Ectodermal cell (in vitro differentiated cells): ENCODE measurements around the gene AP1B1.
"Not testable (repeated sequence)": the region's sequence is repeated elsewhere in the genome, so short reads cannot be mapped to it uniquely, and the experiment has no call there.

ENCODE experiments used
- H3K27ac ChIP-seq: 2 replicates; pipeline ENCODE4 v1.7.0; 2013; ENCODE audit warnings: mild to moderate bottlenecking, low read depth, low read length; ENCODE audit not compliant: insufficient read depth, poor library complexity, severe bottlenecking
- H3K27me3 ChIP-seq: 2 replicates; pipeline ENCODE4 v1.7.0; 2013; ENCODE audit warnings: mild to moderate bottlenecking, low read length; ENCODE audit not compliant: insufficient read depth, control insufficient read depth, poor library complexity, severe bottlenecking
- H3K36me3 ChIP-seq: one replicate; pipeline ENCODE4 v1.7.0; 2013; ENCODE audit warnings: low read length; ENCODE audit not compliant: control insufficient read depth, insufficient read depth
- H3K4me1 ChIP-seq: one replicate; pipeline ENCODE4 v1.7.0; 2013; ENCODE audit warnings: low read length; ENCODE audit not compliant: control insufficient read depth, insufficient read depth
- H3K4me3 ChIP-seq: 2 replicates; pipeline ENCODE4 v1.7.0; 2013; ENCODE audit warnings: low read depth, low read length, control low read depth; ENCODE audit not compliant: insufficient read depth
- H3K9me3 ChIP-seq: 2 replicates; pipeline ENCODE4 v1.7.0; 2013; ENCODE audit warnings: mild to moderate bottlenecking, low read length, moderate library complexity; ENCODE audit not compliant: control insufficient read depth
- WGBS, 2 experiments: methylation state at CpG; one replicate each; pipeline ENCODE4 v1.1.7; 2013; ENCODE audit warnings: missing lambda C conversion rate in 2 of 2; 5-methylcytosine and 5-hydroxymethylcytosine counted together

AP1B1 gene

DNA sequence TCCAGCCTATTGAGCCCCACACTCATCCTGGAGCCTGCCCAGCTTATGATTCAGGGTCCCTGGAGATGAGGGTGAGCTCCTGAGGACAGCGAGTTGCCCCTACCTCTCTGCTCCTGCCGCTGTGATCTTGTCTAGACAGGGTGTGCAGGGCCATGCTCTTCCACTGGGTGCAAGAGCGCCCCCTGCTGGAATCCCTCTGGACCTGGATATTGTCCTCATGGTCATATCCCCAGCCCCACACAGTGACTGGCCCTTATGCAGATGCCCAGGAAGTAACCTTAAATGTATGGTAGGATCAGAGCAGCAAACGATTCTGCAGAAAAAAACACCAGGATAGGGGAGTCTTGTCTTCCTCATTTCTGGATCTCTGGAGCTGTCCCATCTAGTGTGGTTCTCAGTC lies 24.4 kb upstream of the AP1B1 start:
- not testable (repeated sequence) for H3K27me3 ChIP-seq, H3K27ac ChIP-seq, H3K9me3 ChIP-seq, H3K4me3 ChIP-seq, H3K4me1 ChIP-seq, H3K36me3 ChIP-seq
- 57 to 62% methylated on average over 4 of the region's 4 CpGs for WGBS, 2 experiments

DNA sequence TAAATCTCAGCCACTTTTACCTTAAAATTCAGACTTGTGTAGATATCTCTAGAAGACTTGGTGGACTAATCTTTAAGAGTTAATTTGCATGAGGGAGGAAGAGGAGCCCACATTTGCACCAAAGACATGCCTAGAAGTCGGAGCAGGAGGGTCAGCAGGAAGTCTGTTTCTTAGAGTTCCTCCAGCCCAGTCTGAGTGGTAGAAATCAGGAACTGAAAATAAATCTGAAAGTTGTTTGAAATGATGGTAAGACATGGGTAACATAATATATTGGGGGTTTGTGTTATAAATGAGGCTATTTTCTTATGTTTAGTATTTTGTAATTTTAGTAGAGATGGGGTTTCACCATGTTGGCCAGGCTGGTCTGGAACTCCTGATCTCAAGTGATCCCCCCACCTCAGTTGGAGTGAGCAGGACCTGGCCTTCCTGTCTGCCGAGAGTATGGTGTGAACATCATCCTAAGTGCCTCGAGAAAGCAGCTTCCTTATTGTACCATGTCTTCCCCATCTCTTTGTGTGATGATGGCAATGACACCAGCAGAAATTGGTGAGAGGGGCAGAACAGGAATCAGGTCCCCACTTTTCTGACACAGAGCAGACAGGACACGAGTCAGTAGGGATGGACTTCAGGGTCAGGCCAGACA lies 23.3 kb upstream of the AP1B1 start:
- not testable (repeated sequence) for H3K36me3 ChIP-seq, H3K27me3 ChIP-seq, H3K4me1 ChIP-seq, H3K4me3 ChIP-seq, H3K27ac ChIP-seq, H3K9me3 ChIP-seq
- WGBS, 2 experiments: 83% methylated on average over 4 of the region's 4 CpGs

- H3K36me3 ChIP-seq: no peaks in the 10 kb centered on the region
- no peaks in the 10 kb centered on the region for H3K27me3 ChIP-seq
- H3K9me3 ChIP-seq: no peaks in the 10 kb centered on the region
- no peak overlapping the region for H3K27ac ChIP-seq
- no peak overlapping the region for H3K4me3 ChIP-seq
- 83 to 87% methylated on average over 6 of the region's 6 CpGs for WGBS, 2 experiments
- H3K4me1 ChIP-seq: no peaks in the 10 kb centered on the region
These were observed 20.6 kb upstream of the AP1B1 start for GRCh38 chr22:29408940-29409339.

DNA sequence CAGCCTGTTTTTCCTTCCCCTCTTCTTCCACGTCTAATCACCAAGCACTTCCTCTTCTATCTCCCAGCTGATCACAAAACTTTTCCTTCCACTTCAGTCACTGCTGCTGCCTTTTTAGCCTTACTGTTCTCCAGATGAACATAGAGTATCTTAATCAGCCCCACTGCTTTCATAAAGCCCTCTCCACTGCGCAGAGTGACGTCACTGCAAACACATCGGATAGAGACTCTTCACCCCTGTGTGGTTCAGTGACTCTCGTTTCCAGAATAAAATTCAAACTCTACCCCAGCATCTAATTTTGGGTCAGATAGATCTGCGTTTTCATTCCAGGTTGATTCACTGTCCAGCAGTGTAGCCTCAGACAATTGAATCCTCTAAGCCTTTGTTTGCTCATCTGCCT lies 13.2 kb upstream of the AP1B1 start:
- H3K4me3 ChIP-seq, H3K9me3 ChIP-seq, H3K4me1 ChIP-seq, H3K27me3 ChIP-seq, H3K27ac ChIP-seq, H3K36me3 ChIP-seq: not testable (repeated sequence)
- WGBS, 2 experiments: 90 to 91% methylated on average over 6 of the region's 6 CpGs

- Histone ChIP-seq H3K27me3 (no peaks in the 10 kb centered on the region), H3K36me3 (no peaks in the 10 kb centered on the region), H3K4me3 (no peak overlapping the region), H3K4me1 (no peaks in the 10 kb centered on the region), H3K27ac (no peak overlapping the region), H3K9me3 (no peaks in the 10 kb centered on the region)
- 96 to 98% methylated on average over 2 of the region's 2 CpGs for WGBS, 2 experiments
These were observed 12.2 kb upstream of the AP1B1 start for GRCh38 chr22:29400576-29400975.

DNA sequence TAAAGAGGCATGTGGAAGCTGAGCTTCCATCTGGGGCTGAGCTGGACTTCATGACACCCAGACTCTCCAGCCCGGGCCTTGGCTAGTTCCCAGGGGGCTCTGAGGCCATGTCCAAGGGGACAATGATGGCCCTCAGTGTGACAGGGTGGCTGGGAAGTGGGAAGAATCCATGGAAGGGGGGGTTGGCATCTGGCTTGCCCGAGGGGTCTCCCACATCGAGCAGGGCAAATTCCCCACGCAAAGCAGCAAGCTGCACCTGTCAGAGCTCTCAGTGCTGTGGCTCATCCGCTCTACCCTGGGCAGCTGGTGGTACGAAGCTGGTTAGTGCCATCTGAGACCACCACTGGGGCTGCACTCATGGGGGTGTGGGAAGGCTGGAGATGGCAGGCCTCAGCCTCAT lies 9.4 kb upstream of the AP1B1 start:
- H3K9me3 ChIP-seq: no peaks in the 10 kb centered on the region
- H3K27me3 ChIP-seq: no peaks in the 10 kb centered on the region
- no peak overlapping the region for H3K27ac ChIP-seq
- no peaks in the 10 kb centered on the region for H3K36me3 ChIP-seq
- 90 to 92% methylated on average over 6 of the region's 6 CpGs for WGBS, 2 experiments
- H3K4me1 ChIP-seq: no peaks in the 10 kb centered on the region
- no peak overlapping the region for H3K4me3 ChIP-seq

DNA sequence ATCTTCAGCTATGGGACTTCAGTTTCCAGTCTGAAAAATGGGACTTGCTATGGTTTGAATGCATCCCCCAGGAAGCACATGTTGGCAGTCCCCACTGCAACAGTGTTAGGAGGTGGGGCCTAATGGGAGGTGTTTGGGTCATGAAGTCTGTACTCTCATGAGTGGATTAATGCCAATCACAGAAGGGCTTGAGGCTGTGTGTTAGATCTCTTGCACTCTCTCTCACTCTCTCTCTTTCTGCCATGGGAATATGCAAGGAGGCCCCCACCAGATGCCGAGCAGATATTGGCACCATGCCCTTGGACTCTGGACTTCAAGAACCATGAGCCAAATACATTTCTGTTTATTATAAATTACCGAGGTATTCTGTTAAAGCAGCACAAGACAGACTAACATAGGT lies 7.8 kb upstream of the AP1B1 start:
- Histone ChIP-seq H3K4me3 (no peak overlapping the region), H3K9me3 (no peaks in the 10 kb centered on the region), H3K36me3 (no peaks in the 10 kb centered on the region), H3K4me1 (no peaks in the 10 kb centered on the region), H3K27me3 (no peaks in the 10 kb centered on the region), H3K27ac (no peak overlapping the region)
- WGBS, 2 experiments: 85 to 97% methylated on average over 2 of the region's 2 CpGs

DNA sequence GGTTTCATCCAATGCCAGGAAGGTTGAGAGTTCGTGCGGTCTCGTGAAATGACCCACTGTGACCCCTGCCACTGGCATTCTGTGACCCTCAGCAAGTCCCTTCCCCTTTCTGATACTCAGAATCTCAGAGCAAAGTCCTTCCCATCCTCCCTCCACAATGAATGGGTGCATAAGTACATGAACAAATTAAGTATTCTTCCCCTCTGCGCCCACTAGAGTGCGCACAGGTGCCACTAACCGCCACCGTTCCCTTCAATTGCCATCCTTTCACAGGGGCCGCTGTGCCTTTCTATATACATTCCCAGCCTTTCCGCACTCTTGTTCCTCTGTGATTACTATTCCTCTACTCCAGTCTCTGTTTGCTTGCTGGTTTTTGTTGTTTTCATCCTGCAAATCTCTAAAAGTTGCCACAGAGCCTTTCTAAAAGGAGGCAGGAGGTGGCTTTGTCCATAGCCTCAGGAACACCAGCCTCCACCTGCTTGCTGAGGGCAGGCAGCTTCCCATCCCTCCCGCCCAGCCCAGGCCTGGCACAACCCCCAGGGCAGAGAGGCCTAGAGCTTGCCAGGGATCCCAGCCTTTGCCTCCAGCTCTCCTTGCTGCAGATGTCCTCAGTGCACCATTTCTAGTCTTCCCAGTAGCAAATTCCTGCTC lies 6.7 kb upstream of the AP1B1 start:
- Histone ChIP-seq H3K27ac (no peak overlapping the region), H3K9me3 (no peaks in the 10 kb centered on the region)

DNA sequence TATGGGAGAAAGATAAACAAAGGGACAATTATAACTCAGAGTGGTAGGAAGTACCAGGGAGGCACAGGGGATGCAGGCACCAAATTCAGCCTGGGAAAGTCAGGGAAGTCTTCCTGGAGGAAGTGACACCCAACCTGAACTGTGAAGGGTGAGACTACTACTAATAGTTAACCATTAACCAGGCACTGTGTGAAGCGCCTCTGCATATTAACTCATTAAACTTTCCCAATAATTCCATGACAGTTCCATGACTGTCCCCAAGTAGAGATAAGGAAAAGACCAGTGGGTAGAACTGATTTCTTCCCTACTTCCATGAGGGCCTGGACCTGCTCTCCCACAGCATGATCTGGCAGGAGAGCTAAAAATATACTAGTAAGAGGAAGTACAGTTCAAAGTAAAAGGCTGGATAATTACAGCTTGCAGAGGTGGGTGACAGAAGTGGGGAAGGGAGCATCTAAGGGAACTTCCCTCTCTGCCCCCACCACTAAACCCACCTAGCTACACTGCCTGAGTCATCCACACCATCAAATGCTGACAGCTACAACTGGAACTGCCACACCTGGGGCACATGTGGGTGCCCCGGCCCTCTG lies 4.7 kb upstream of the AP1B1 start:
- Histone ChIP-seq H3K4me3 (no peak overlapping the region), H3K27me3 (no peaks in the 10 kb centered on the region), H3K36me3 (no peaks in the 10 kb centered on the region), H3K9me3 (no peaks in the 10 kb centered on the region), H3K4me1 (no peaks in the 10 kb centered on the region), H3K27ac (no peak overlapping the region)
- WGBS, 2 experiments: 86 to 97% methylated on average over 2 of the region's 2 CpGs

More for the DNA sequence above, 6.7 kb upstream of the AP1B1 start:
- no peaks in the 10 kb centered on the region for H3K4me1 ChIP-seq
- H3K27me3 ChIP-seq: no peaks in the 10 kb centered on the region
- 17 to 20% methylated on average over 10 of the region's 10 CpGs for WGBS, 2 experiments
- H3K4me3 ChIP-seq: no peak overlapping the region
- no peaks in the 10 kb centered on the region for H3K36me3 ChIP-seq

- WGBS, 2 experiments: 91 to 93% methylated on average over 8 of the region's 8 CpGs
- no peaks in the 10 kb centered on the region for H3K36me3 ChIP-seq
These were observed 3.2 kb upstream of the AP1B1 start for GRCh38 chr22:29391546-29391945.

More at GRCh38 chr22:29391546-29391945, 3.2 kb upstream of the AP1B1 start:
- Histone ChIP-seq H3K4me3 (no peak overlapping the region), H3K9me3 (no peaks in the 10 kb centered on the region), H3K4me1 (no peaks in the 10 kb centered on the region), H3K27ac (no peak overlapping the region), H3K27me3 (no peaks in the 10 kb centered on the region)
